Stimulated activated CD4-positive, alpha-beta T cell treated with anti-CD3 and anti-CD28 coated beads, Interleukin-1b, Interleukin-23, amount 100 ng/mL, for 48 hours (primary cell): ENCODE measurements around the gene ASCC1.
A peak's percentile ranks its signal among the peaks of the same experiment; 100 is the strongest.

ENCODE experiments used
- DNase-seq: peaks from one replicate; pipeline ENCODE4 v3.0.0-alpha.2; 2020

The ASCC1 gene

GRCh38 chr10:72096115-72097000 is 119.7 kb downstream of the ASCC1 start:
- DNase-seq: peak; percentile 67

- peak; percentile 39 for DNase-seq
These were observed 120.9 kb downstream of the ASCC1 start for GRCh38 chr10:72095195-72095594.

- DNase-seq: no peak
These were observed 121.5 kb downstream of the ASCC1 start for GRCh38 chr10:72094574-72094973.

- DNase-seq: no peak
These were observed 122.6 kb downstream of the ASCC1 start for GRCh38 chr10:72093450-72093849.

- DNase-seq: no peak
These were observed 123.1 kb downstream of the ASCC1 start for GRCh38 chr10:72092987-72093386.

- DNase-seq: no peak
These were observed 123.7 kb downstream of the ASCC1 start for GRCh38 chr10:72092171-72092924.

- DNase-seq: no peak
These were observed 125.8 kb downstream of the ASCC1 start for GRCh38 chr10:72090326-72090725.

- no peak for DNase-seq
These were observed 126.5 kb downstream of the ASCC1 start for GRCh38 chr10:72089618-72090017.

GRCh38 chr10:72088889-72089575 is 127.0 kb downstream of the ASCC1 start:
- peak; percentile 58 for DNase-seq

- peak; percentile 70 for DNase-seq
These were observed 127.8 kb downstream of the ASCC1 start, which contains the start of gene SPOCK2 for GRCh38 chr10:72087969-72088888. Gene SPOCK2 (minus strand): TSS chr10:72088551. CDS start chr10:72088328, 223 bp downstream.

GRCh38 chr10:72087392-72087968 is 128.6 kb downstream of the ASCC1 start:
- DNase-seq: peak; percentile 42

- peak; percentile 54 for DNase-seq
These were observed 129.3 kb downstream of the ASCC1 start for GRCh38 chr10:72086466-72087391.

GRCh38 chr10:72085864-72086465 is 130.1 kb downstream of the ASCC1 start:
- DNase-seq: no peak

GRCh38 chr10:72085166-72085565 is 130.9 kb downstream of the ASCC1 start:
- no peak for DNase-seq

- peak; percentile 64 for DNase-seq
These were observed 132.2 kb downstream of the ASCC1 start for GRCh38 chr10:72083790-72084459.

- DNase-seq: no peak
These were observed 133.0 kb downstream of the ASCC1 start for GRCh38 chr10:72082856-72083789.

- DNase-seq: no peak
These were observed 134.1 kb downstream of the ASCC1 start for GRCh38 chr10:72081772-72082590.
